Measurements from ENCODE around the gene RBM4. TPM values are rescaled to one million over a fixed set of nuclear protein-coding genes. Genes with fewer than 3 reads are reported as not detected.

The RBM4 gene
- total RNA-seq, 1 experiment from 2014 or later = 272 TPM

DNA sequence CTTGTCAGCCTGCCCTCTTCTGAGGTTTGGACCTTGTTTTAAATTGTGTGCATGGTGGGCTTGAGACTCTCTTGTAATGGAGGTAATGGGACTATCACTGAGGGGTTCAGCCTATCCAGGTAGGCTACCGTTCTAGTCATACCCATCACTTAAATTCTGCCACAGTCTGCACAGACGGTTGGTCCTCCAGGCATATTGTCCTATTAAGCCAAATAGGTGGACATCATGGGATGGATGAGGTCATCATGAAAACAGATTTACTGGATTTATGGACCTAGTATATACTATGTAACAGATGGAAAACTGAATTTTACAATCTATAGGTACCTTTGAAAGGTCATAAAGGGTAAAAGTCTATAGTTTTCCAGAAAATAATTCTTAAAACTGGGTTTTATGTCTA lies 9.1 kb upstream of the RBM4 start:
- Histone ChIP-seq H3K56ac (ENCODE audit: insufficient read length, low read depth, low read length) (no peak overlapping the region), H3K79me1 (ENCODE audit: insufficient read depth, low read depth, low read length, poor library complexity, severe bottlenecking) (peaks cover 12% of the 10 kb centered on the region), H3K18ac (ENCODE audit: insufficient read length, low read depth, low read length) (no peak overlapping the region), H2BK12ac (ENCODE audit: insufficient read length, low read depth, low read length) (no peak overlapping the region), H3K4me1 (ENCODE audit: insufficient read depth, low read length) (no peaks in the 10 kb centered on the region), H2BK120ac (ENCODE audit: low read depth, low read length, poor library complexity, severe bottlenecking) (no peak overlapping the region), H3T11ph (ENCODE audit: low read length) (no peak overlapping the region), H4K8ac (replicated peaks; ENCODE audit: insufficient read length, low read depth, low read length) (no peak overlapping the region), H3K23me2 (ENCODE audit: insufficient read length, low read depth, low read length, poor library complexity, severe bottlenecking) (no peaks in the 10 kb centered on the region), H2BK15ac (ENCODE audit: low read depth, low read length) (no peak overlapping the region), H4K5ac (ENCODE audit: insufficient read length, low read depth, low read length) (no peak overlapping the region), H3K9me3 (ENCODE audit: control insufficient read depth, low read depth, low read length) (no peaks in the 10 kb centered on the region), H4K91ac (ENCODE audit: insufficient read length, low read depth, low read length) (no peak overlapping the region), H2BK5ac (ENCODE audit: insufficient read length, low read length) (no peak overlapping the region), H3K14ac (ENCODE audit: insufficient read depth, low read length) (no peak overlapping the region), H3K79me2 (ENCODE audit: insufficient read depth, low read length) (peaks cover 40% of the 10 kb centered on the region; the same call in 1 of the 2 replicates), H3K4ac (ENCODE audit: low read depth, low read length) (no peak overlapping the region), H3K4me2 (ENCODE audit: insufficient read depth, insufficient read length, low read length) (no peak overlapping the region), H2BK20ac (ENCODE audit: low read depth, low read length, poor library complexity, severe bottlenecking) (no peak overlapping the region), H2AK5ac (ENCODE audit: insufficient read length, low read length) (no peak overlapping the region), H3K27me3 (ENCODE audit: insufficient read depth, low read length) (no peaks in the 10 kb centered on the region), H3K9ac (ENCODE audit: extremely low read depth, insufficient read length, low read length) (no peak overlapping the region), H3K27ac (ENCODE audit: insufficient read length, low read depth, low read length) (no peak overlapping the region), H4K20me1 (ENCODE audit: control insufficient read depth, insufficient read depth, insufficient read length) (peaks cover 2% of the 10 kb centered on the region), H3K23ac (ENCODE audit: insufficient read length, low read depth, low read length) (no peak overlapping the region), H2AFZ (ENCODE audit: low read length) (no peak overlapping the region)
- TF ChIP-seq CTCF (conservative IDR thresholded peaks at IDR 0.05) = no peak
- H3K36me3 Mint-ChIP-seq (ENCODE audit: insufficient read depth in 1 of 3, low read depth in 3 of 3) = peaks cover 59 to 84% (median 75%) of the 10 kb centered on the region in 3 experiments; a peak in 6 of 7 replicates
- H3K4me1 Mint-ChIP-seq = peaks cover 0 to 4% of the 10 kb centered on the region in 2 experiments; a peak in 2 of 4 replicates
- no peak for DNase-seq
- no peak overlapping the region for H3K4me3 Mint-ChIP-seq
- no peaks in the 10 kb centered on the region for H3K27me3 Mint-ChIP-seq (ENCODE audit: low read depth)
- H3K9me3 Mint-ChIP-seq = no peaks in the 10 kb centered on the region
- H3K27ac Mint-ChIP-seq = no peak overlapping the region; a peak in 1 of 7 replicates
- no CpG with 5 or more reads among the region's 2 CpGs for WGBS (ENCODE audit: extremely low coverage, insufficient read length, low lambda C conversion rate)
